NOMO-1 treated with dmso at 0.1 percent for 144 hours (cell line): ENCODE results near the gene PSMD2.

ENCODE experiments used
- DNase-seq: peaks from one replicate; lab custom pipeline; 2025; ENCODE audit not compliant: unreplicated experiment; lab: John Stamatoyannopoulos, UW

Gene PSMD2

DNA sequence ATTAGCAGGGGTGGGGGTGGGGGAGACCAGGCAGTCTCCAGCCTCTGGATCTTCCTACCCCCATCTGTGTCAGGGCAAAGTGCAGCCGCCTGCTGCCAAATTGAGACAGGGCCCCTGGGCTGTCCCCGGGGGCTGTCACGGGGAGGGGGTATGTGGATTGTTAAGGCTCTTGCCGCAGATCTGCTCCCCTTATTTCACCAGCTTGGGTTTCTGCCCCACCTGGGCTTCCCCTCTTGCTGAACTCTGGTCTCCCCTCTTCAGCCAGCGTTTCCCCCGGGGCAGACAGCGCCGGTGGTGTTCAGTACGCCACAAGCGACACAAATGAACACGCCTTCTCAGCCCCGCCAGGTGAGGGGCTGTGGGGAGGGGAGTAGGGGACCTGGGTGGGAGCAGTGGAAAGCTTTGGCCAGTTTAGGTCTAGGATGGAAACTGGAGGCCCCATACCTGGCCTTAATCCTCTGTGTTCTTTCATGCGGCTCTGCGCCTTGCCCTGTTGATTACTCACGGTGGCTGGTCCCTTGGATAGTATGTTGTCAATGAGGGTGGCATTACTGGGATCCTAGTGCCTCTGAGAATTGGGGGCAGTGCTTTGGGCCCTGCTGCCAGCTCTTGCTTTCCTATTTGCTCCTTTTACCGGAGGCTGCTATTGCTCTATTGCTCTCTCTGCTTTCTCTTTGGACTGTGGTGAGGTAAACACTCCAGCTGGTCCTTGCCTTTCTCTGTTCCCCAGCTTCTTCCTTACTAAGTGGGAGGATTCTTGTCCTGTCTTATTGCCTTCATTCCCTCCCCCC lies 17.0 kb downstream of the PSMD2 start:
- DNase-seq, result no peak

DNA sequence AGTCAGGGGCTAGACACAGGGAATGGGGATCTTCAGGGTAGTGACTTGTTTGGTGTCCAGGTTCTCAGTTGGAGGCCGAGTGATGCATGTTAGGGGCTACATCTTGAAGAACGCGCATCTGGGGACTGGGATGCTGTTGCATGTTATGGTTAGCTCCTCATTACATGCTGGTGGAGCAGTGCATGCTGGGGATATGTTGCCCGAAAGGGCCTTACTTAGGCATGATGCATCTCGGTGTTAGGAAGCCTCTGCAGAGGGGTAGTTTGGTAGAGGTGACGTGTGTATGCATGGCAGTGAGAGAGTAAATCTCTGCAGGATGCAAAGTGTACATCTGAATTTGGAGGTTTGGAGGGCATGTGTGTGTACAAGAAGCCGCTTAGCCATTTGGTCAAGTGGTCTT lies 17.8 kb downstream of the PSMD2 start:
- no peak for DNase-seq

DNA sequence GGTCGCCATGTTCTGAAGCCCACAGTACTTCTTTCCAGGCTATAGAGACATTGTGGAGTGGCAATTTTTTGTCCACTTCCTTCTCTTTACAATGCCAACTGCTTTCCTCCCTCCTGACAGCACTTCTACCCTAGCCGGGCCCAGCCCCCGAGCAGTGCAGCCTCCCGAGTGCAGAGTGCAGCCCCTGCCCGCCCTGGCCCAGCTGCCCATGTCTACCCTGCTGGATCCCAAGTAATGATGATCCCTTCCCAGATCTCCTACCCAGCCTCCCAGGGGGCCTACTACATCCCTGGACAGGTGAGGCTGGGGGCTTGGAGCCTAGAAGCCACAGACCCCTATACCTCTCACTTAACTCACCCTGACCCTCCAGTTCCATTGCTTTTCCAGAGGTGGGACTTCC lies 18.2 kb downstream of the PSMD2 start:
- no peak for DNase-seq

DNA sequence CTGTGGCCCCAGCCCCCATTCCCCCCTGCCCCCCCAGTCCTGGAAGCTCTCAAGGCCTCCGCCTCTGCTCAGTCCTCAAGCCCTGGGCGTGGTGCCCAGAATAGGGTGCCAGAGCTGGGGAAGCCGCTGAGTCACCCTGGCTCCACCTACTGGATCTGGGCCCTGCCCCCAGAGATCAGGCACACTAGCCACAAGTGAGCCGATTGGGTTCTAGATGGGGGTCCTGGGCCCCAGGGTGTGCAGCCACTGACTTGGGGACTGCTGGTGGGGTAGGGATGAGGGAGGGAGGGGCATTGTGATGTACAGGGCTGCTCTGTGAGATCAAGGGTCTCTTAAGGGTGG lies 21.0 kb downstream of the PSMD2 start:
- DNase-seq, result peak; percentile 48

DNA sequence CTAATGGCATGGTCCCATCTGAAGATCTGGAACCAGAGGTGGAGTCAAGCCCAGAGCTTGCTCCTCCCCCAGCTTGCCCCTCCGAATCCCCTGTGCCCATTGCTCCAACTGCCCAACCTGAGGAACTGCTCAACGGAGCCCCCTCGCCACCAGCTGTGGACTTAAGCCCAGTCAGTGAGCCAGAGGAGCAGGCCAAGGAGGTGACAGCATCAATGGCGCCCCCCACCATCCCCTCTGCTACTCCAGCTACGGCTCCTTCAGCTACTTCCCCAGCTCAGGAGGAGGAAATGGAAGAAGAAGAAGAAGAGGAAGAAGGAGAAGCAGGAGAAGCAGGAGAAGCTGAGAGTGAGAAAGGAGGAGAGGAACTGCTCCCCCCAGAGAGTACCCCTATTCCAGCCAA lies 22.6 kb downstream of the PSMD2 start:
- DNase-seq, result no peak

DNA sequence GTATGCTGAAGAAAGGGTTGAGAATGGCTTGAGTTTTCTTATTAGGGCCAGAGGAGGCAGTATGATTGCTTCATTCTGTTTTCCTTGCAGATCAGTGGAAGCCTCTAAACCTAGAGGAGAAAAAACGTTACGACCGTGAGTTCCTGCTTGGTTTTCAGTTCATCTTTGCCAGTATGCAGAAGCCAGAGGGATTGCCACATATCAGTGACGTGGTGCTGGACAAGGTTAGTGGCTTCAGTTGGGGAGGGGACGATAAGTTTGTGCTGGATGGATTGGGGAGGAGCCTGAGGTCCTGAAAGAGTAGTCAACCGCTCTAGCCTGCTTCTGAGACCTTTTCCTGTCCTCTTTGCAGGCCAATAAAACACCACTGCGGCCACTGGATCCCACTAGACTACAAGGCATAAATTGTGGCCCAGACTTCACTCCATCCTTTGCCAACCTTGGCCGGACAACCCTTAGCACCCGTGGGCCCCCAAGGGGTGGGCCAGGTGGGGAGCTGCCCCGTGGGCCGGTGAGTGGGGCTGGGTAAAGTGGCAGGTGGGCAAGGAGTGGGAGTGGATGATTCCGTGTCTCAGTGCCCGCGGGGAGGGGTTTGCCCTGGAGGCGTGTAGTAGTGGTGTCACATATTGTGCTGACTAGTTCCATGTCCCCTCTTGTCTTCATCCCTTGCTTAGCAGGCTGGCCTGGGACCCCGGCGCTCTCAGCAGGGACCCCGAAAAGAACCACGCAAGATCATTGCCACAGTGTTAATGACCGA lies 23.9 kb downstream of the PSMD2 start:
- DNase-seq, result peak; percentile 99

DNA sequence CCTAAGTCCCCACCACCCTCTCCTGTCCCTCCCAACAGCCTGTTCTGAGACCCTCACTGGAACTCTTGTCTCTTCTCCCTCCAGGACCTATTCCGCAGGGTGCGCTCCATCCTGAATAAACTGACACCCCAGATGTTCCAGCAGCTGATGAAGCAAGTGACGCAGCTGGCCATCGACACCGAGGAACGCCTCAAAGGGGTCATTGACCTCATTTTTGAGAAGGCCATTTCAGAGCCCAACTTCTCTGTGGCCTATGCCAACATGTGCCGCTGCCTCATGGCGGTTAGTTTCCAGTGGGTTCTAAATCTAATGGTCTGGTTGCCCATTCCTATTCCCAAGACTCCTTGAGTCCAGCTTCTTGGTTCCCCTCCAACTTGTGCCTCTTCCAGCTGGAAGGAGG lies 24.7 kb downstream of the PSMD2 start:
- DNase-seq, result no peak

DNA sequence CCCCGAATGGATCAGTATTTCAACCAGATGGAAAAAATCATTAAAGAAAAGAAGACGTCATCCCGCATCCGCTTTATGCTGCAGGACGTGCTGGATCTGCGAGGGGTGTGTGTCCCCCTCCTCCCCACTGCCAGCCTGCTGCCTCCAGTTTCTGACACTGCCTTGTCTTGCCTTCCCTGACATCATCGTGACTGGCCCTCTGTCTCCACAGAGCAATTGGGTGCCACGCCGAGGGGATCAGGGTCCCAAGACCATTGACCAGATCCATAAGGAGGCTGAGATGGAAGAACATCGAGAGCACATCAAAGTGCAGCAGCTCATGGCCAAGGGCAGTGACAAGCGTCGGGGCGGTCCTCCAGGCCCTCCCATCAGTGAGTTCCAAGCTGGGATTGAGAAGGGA lies 26.2 kb downstream of the PSMD2 start:
- no peak for DNase-seq

DNA sequence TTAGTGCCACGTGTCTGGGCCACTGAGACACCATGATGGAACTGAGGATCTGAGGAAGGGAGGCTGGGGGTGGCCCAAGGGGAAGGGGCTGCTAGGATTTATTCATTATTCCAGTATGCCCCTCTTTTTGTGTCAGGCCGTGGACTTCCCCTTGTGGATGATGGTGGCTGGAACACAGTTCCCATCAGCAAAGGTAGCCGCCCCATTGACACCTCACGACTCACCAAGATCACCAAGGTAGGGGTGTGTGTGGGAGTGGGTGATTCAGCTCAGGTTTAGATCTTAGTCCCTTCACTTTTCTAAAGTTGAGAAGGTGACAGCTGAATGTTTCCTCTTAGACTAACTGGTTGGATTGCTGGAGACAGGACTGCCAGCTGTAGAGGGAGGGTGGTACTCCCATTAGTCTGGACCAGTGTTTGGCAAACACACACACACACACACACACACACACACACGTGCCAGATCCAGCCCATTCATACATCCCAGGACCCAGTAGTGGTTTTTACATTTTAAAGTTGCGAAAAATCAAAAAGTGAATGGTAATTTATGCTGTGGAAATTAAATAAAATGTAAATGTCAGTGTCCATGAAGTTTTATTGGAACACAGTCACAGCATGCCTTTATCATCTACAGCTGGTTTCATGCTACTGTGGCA lies 26.8 kb downstream of the PSMD2 start:
- DNase-seq, result no peak

DNA sequence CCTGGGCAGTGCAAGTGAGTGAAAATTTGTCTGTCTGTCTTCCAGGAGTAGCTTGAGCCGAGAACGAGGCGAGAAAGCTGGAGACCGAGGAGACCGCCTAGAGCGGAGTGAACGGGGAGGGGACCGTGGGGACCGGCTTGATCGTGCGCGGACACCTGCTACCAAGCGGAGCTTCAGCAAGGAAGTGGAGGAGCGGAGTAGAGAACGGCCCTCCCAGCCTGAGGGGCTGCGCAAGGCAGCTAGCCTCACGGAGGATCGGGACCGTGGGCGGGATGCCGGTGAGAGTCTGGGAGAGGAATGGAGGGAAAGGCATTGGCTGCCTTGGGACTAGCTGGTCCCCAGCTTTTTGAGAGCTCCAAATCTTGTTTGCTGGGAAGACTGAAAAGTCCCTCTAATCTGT lies 28.1 kb downstream of the PSMD2 start:
- no peak for DNase-seq

DNA sequence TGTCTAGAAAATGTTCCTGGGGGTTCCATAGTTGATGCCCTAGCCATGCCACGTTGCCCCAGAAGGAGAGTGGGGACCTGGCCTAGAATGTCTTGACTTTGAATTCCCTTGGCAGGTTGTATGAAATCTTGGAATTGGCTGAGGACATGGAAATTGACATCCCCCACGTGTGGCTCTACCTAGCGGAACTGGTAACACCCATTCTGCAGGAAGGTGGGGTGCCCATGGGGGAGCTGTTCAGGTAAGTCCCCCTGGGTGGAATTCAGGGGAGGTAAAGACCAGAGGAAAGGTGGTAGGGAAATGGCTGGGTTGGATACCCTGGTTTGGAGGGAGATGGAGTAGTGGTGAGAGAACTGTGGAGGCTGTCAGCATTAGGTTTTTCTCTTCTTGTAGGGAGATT lies 29.5 kb downstream of the PSMD2 start:
- no peak for DNase-seq

DNA sequence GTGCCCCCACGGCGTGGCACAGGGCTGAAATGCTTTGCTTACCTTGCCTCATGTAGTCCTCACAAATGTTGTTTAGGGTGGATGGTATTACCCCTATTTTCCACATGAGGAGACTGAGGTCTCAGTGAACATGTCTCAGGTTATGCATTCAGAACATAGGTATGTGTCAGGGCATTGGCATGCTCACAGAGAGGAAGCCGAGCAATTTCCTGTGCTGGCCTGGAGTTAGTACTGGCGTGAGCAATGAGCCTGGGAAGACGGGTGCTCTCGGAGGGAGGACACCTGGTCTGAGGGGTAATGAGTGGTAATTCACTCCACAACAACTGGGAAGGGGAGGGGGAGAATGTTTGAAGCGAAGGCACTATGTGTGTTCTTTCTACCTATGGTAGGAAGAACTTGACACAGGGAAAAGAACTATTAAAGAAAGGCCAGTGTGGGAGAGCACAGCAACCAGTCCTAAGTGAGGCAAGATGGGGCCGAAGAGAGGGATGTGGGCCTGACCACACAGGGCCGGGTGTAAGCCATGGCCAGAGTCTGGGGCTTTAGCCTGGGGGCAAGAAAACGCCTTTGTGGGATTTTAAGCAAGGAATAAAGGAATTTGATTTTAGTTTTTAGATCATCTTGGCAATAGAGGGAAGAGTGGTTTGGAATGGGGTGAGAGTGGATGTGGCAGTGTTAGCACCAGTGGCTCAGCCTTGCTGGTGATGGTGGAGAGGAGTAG lies 33.5 kb downstream of the PSMD2 start:
- no peak for DNase-seq

DNA sequence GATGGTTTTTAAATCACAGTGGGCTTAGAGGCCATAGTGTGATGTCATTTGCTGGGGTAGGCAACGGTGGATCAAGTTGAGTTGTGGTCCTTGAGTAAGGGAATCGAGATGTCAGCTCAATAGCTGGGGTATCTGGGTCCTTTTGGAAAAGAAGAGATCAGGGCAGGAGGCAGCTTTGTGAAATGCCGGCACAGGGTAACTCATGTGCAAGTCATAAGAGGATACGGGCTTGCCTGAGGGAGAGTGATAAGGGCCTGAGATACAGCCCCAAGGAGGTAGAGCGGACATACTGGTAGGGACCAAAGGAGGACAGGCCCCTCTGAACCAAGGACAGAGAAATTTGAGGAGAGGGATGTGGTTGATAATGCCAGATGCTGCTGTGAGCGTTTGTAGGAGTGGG lies 34.1 kb downstream of the PSMD2 start:
- DNase-seq, result no peak

DNA sequence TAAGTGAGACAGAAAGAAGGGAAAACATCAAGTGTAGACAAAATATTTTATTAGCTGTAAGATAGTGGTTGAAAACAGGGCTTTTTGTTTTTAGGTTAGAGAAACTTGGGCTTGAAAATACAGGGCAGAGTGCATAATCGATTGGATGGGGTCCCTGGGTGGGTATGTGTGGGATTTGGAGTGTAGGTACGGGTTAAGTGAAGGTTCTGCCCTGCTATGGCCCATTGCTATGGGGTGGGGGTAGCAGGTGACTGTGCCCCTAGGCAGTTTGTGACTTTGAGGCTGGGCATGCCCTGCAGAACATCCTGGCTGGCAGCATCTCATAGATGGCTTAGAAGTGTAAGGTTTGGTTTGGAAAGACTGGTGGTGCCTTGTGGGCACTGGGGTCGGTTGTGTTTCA lies 34.7 kb downstream of the PSMD2 start:
- no peak for DNase-seq

DNA sequence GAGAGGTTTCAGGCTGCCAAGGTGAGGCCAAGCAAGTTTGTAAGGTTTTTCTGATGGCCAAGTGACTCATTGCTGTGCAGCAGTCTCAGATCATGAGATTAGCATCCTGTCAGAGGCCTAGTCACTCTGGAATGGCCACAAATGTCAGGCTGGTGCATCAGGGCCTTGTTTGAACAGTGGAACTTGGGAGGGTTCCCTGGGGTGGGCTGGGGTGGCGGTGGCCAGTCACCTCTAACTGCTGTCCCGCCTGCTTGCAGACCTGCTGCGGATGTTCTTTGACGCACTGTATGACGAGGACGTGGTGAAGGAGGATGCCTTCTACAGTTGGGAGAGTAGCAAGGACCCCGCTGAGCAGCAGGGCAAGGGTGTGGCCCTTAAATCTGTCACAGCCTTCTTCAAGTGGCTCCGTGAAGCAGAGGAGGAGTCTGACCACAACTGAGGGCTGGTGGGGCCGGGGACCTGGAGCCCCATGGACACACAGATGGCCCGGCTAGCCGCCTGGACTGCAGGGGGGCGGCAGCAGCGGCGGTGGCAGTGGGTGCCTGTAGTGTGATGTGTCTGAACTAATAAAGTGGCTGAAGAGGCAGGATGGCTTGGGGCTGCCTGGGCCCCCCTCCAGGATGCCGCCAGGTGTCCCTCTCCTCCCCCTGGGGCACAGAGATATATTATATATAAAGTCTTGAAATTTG lies 35.6 kb downstream of the PSMD2 start:
- DNase-seq, result no peak

DNA sequence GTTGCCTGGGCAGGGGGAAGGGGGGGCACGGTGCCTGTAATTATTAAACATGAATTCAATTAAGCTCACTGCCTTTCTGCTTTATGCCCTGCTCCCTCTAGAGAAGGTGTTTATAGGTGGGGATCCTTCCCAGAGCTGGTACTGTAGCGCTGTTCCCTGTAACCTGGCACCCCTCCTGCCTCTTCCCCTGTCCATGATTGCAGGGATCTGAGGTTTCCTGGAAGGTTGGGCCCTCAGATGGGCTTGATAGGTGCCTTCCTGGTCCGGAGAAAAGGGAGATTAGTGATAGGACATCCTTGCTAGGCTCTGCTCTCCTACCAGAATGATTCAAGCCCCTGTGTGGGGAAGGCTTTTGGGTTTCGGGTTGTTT lies 36.2 kb downstream of the PSMD2 start:
- no peak for DNase-seq

DNA sequence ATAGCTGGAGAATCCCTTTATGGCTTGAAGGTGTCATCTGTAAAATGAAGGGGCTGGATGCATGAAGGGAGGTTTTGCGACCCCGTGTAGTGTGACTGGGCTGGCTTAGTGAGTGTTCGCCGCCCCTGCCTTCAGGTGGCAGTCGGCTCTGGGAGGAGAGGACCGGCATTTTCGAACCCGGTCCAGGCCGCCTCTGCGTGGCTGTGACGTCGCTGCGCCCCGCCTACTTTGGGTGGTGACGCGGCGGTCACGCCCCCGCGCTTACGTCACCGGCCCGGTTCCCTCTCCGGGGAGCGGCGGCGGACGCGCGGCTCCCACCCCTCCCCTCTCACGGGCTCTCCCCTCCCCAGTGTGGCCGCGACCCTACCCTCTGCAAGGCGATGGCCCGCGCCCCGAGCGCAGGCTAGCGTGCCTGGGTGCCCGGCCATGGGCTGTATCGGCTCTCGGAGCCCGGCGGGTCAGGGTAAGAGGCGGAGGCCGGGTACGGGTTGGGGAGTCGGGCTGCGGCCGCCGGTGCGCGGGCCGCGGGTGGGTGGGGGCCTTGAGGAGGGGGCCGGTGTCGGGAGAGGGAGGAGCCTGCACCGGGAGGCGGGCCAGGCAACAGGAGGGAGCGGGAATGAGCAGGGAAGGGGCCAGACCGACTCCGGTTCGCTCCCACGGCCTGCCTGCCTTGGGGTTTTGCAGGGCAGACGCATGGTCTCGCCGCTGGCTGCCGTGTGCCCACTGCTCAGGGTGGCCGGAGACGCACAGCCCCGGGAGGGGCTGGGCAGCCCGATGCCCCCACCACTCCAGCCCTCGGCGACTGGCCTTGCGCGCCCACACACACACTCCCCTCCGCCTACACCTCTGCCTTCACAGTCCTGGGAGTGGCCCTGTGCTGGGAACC lies 36.9 kb downstream of the PSMD2 start:
- DNase-seq, result peak; percentile 47

DNA sequence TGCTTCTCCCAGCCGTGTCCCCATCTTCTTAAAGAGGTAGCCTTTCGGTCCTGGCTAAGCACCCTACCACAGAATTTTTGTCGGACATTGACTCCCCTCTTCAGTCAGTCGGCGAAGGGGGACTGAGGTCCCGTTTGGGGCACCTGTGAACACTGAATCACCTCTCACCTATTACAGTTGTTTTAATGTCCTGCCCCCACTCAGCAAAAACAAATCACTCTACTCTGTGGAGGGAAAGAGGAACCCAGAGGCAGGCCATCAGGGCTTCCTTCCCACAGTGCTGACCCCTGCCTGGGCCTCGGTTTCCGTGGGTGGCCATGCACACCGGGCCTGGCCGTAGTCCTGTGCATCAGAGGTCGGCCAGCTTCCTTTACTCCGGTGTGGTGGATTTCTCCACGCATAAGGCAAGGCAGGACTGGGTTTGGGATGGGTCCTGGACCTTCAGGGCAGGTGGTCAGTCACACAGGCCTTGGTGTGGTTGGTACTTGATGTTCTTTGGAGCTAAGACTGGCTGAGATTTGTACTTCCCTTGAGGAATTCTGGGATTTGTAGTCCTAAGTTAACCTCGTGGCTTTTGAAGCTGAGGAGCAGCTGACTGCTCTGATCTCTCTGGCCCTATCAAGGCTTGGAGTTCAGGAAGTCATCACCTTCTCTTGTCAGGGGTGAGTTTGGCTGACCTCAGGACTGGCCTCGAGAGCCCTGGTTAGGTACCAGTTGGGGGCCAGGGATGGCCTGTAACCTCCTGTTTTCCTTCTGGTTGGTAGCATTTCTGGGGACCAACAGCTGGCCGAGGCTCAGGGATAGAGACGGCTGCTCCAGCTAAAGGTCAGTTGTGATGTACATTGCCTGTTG lies 37.7 kb downstream of the PSMD2 start:
- no peak for DNase-seq

DNA sequence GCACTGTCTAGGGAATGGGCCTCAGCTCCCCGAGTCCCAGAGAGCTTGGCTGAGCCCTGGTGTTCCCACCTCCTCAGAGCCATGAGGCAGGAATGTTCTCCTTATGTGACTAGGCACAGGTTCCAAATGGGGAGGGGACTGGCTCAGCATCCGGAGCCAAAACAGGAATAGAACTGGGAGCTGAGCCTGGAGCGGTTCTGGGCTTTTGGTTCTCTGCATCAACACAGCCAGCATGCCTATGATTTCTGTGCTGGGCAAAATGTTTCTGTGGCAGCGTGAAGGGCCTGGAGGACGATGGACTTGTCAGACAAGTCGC lies 38.3 kb downstream of the PSMD2 start, which contains the start of gene FAM131A:
TSS of gene FAM131A (plus strand) at position 202 of the 316 bp plus-strand sequence. CDS start at position 233, 31 bp downstream.
- DNase-seq, result no peak
